Heart left ventricle (tissue), 16 donors: Measurements from ENCODE around the gene HPN. TPM values are rescaled to one million over a fixed set of nuclear protein-coding genes. Genes with fewer than 3 reads are reported as not detected.
"Not testable (repeated sequence)": the region's sequence is repeated elsewhere in the genome, so short reads cannot be mapped to it uniquely, and the experiment has no call there.

Source experiments
- ATAC-seq, 4 donors: fragments of 200-7000 bp; cut with Tn5 transposase; one replicate each; pipeline ENCODE4 v1.9.1; 2020 to 2022; ENCODE audit warnings: moderate library complexity in 4 of 4, mild to moderate bottlenecking in 3 of 4, moderate number of reproducible peaks in 1 of 4
- DNase-seq, 5 donors: peaks; one replicate each; pipeline ENCODE4 v3.0.0-alpha.2; 2020
- H3K27ac ChIP-seq, 12 donors: fragments of 200-600 bp; sonication (generic) in 4 of 12; one replicate each; pipeline versions ENCODE4 v1.5.0 to v1.8.0; 2016 to 2022; ENCODE audit warnings: mild to moderate bottlenecking in 2 of 12
- H3K27me3 ChIP-seq, 9 donors: fragments of 200-600 bp; sonication (generic) in 2 of 9; one replicate each; pipeline versions ENCODE4 v1.5.1 to v1.8.0; 2016 to 2022; ENCODE audit warnings: mild to moderate bottlenecking in 3 of 9
- H3K36me3 ChIP-seq, 9 donors: fragments of 200-600 bp; sonication (generic) in 2 of 9; one replicate each; pipeline versions ENCODE4 v1.5.0 to v1.8.0; 2018 to 2022; ENCODE audit warnings: mild to moderate bottlenecking in 2 of 9
- H3K4me1 ChIP-seq, 12 donors: fragments of 200-600 bp; sonication (generic) in 4 of 12; one replicate each; pipeline versions ENCODE4 v1.5.0 to v1.8.0; 2016 to 2022; ENCODE audit warnings: mild to moderate bottlenecking in 3 of 12
- H3K4me3 ChIP-seq, 12 donors: fragments of 200-600 bp; sonication (generic) in 4 of 12; one replicate each; pipeline versions ENCODE4 v1.5.0 to v1.8.0; 2017 to 2022; ENCODE audit warnings: mild to moderate bottlenecking in 9 of 12, moderate library complexity in 4 of 12
- H3K9me3 ChIP-seq, 12 donors: fragments of 200-600 bp; sonication (generic) in 4 of 12; one replicate each; pipeline versions ENCODE4 v1.5.0 to v1.8.0; 2016 to 2022; ENCODE audit warnings: mild to moderate bottlenecking in 1 of 12
- POLR2A ChIP-seq, 2 donors: fragments of 450-650 bp; IDR thresholded peaks; one replicate each; pipeline ENCODE4 v1.6.1; 2017; ENCODE audit warnings: antibody characterized with exemption in 2 of 2, mild to moderate bottlenecking in 2 of 2, moderate library complexity in 2 of 2
- WGBS, 4 donors: extraction: QIAGEN DNeasy Blood & Tissue Kit in 2 of 4; methylation state at CpG; one replicate each; pipeline versions ENCODE4 v1.1.5 to v1.1.7; 2013 to 2018; 5-methylcytosine and 5-hydroxymethylcytosine counted together
- intact Hi-C, 10 donors: fragments of 100-400 bp; cut with DNase I; formaldehyde crosslinking; loops; one replicate each; pipeline versions ENCODE4 v1.11.1 to v1.14.2; 2022
- polyA plus RNA-seq, 2 donors: library from polyadenylated mRNA; stranded (reverse); fragments of 200-250 nt; gene quantifications; one replicate each; pipeline ENCODE4 v1.2.3, GENCODE V29; 2013
- total RNA-seq, 9 donors: library from RNA; depleted of rRNA in 2 of 9; stranded (reverse); fragments of >200 nt in 2 of 9; fragmentation: NEBNext Ultra II Directional in 3 of 9; extraction: Animal tissue kit (Norgen Biotek cat#: 25700) in 3 of 9; gene quantifications; one replicate each; pipeline versions ENCODE4 v1.1.0 to v1.2.4, GENCODE V29; 2016 to 2023
- TF ChIP-seq, protein P1 (sequence below), 12 donors: fragments of 200-600 bp; sonication (generic) in 4 of 12; IDR thresholded peaks; one replicate each; pipeline versions ENCODE4 v1.5.0 to v1.8.0; 2018 to 2022; ENCODE audit warnings: antibody characterized with exemption in 12 of 12, mild to moderate bottlenecking in 5 of 12
- donor health status: ischemic (EF 13 %, LVEDD 7.1; RV severe dilation, severe dysfunction).
- donor health status: healthy with polysubstance abuse.
- donor health status: DM: no; HTN: yes; CAD: no.
- donor health status: DM: no; HTN: no; CAD: no.
- donor health status: ischemic (EF 25% LVEDD 6.9; RV normal size, moderate dysfunction).
- donor health status: ischemic (EF 25% LVEDD 5.7; RV mildly dilated, moderate dysfunction).
- donor health status: healthy.
- donor health status: DM: yes; HTN: yes; CAD: no.
- donor health status: ischemic (EF 35%, LVEDD 5.7; RV mildly dilated, moderate dysfunction).
- donor health status: nonischemic (EF 11% LVEDD 7.7; RV severe dilation, severe dysfunction).
- donor health status: DM: yes; HTN: yes; CAD: no.
- donor health status: PGD.
- donor health status: ischemic (EF 29% LVEDD 5.4; RV normal size, mild dysfunction).
- donor health status: nonischemic (EF 23%, LVEDD 6.1; RV moderate dilation, normal function).

The HPN gene
- total and polyA plus RNA-seq, 11 donors, result 0.80 to 13.4 (median 3.2) TPM

- no peak for DNase-seq
- TF ChIP-seq, protein P1, sequence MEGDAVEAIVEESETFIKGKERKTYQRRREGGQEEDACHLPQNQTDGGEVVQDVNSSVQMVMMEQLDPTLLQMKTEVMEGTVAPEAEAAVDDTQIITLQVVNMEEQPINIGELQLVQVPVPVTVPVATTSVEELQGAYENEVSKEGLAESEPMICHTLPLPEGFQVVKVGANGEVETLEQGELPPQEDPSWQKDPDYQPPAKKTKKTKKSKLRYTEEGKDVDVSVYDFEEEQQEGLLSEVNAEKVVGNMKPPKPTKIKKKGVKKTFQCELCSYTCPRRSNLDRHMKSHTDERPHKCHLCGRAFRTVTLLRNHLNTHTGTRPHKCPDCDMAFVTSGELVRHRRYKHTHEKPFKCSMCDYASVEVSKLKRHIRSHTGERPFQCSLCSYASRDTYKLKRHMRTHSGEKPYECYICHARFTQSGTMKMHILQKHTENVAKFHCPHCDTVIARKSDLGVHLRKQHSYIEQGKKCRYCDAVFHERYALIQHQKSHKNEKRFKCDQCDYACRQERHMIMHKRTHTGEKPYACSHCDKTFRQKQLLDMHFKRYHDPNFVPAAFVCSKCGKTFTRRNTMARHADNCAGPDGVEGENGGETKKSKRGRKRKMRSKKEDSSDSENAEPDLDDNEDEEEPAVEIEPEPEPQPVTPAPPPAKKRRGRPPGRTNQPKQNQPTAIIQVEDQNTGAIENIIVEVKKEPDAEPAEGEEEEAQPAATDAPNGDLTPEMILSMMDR (IDR thresholded peaks at IDR 0.05), result no peak
- TF ChIP-seq POLR2A (IDR thresholded peaks at IDR 0.05), result no peak
- Histone ChIP-seq H3K27me3 (no peaks in the 10 kb centered on the region), H3K9me3 (no peaks in the 10 kb centered on the region), H3K4me1 (peaks cover 0 to 63% (median 39%) of the 10 kb centered on the region in 12 donors), H3K4me3 (peak overlapping the region in 1 of 12 donors; percentile 14), H3K36me3 (no peaks in the 10 kb centered on the region), H3K27ac (peak overlapping the region; percentile 48 to 100 (median 84))
- WGBS, 4 donors, result 90 to 94% (median 93%) methylated on average over 8 of the region's 8 CpGs
- intact Hi-C loops, result no loop called here
- ATAC-seq, result no peak
Measured at GRCh38 chr19:34995551-34995950, 46.0 kb upstream of the HPN start.

DNA sequence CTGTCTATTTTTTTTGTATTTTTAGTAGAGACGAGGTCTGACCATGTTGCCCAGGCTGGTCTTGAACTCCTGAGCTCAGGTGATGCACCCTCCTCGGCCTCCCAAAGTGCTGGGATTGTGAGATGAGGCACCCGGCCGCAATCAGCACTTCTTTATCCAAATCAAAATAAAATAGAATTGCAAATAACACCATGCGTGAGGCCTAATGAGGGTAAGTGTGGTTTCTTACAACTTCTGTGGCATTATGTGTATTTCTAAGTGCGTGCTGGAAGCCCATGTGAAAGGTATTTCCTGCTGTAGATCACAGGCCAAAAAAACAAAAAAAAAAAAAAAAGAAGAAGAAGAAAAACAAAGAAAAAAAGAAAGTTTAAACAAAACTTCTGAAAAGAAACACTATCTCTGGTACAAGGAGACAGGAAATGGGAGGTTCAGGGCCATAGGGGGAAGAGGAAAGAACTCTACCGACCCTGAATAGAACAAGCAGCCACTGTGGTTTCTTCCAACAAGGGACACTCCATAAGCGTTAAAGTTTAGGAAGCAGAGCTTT lies 44.4 kb upstream of the HPN start:
- intact Hi-C loops, result no loop called here
- no peak for DNase-seq
- Histone ChIP-seq H3K4me3 (no peak overlapping the region), H3K9me3 (no peaks in the 10 kb centered on the region), H3K36me3 (peaks cover 0 to 4% (median 0%) of the 10 kb centered on the region in 9 donors), H3K27me3 (no peaks in the 10 kb centered on the region), H3K4me1 (peaks cover 0 to 74% (median 50%) of the 10 kb centered on the region in 12 donors), H3K27ac (peak overlapping the region in 11 of 12 donors; percentile 26 to 100 (median 58))
- 55 to 65% (median 60%) methylated on average over 8 of the region's 8 CpGs for WGBS, 4 donors
- no peak for ATAC-seq
- no peak for TF ChIP-seq POLR2A (IDR thresholded peaks at IDR 0.05)
- TF ChIP-seq, protein P1 (IDR thresholded peaks at IDR 0.05), result no peak

- ATAC-seq, DNase-seq, intact Hi-C loops, H3K9me3 ChIP-seq, H3K27me3 ChIP-seq, H3K36me3 ChIP-seq, H3K4me3 ChIP-seq: not testable (repeated sequence)
- WGBS, 4 donors, result 93 to 95% (median 94%) methylated on average over 7 of the region's 7 CpGs
- Histone ChIP-seq H3K27ac (peak overlapping the region in 8 of 12 donors; percentile 57 to 100 (median 96)), H3K4me1 (peaks cover 0 to 85% (median 57%) of the 10 kb centered on the region in 12 donors)
Measured at GRCh38 chr19:34998224-34998623, 43.3 kb upstream of the HPN start.

DNA sequence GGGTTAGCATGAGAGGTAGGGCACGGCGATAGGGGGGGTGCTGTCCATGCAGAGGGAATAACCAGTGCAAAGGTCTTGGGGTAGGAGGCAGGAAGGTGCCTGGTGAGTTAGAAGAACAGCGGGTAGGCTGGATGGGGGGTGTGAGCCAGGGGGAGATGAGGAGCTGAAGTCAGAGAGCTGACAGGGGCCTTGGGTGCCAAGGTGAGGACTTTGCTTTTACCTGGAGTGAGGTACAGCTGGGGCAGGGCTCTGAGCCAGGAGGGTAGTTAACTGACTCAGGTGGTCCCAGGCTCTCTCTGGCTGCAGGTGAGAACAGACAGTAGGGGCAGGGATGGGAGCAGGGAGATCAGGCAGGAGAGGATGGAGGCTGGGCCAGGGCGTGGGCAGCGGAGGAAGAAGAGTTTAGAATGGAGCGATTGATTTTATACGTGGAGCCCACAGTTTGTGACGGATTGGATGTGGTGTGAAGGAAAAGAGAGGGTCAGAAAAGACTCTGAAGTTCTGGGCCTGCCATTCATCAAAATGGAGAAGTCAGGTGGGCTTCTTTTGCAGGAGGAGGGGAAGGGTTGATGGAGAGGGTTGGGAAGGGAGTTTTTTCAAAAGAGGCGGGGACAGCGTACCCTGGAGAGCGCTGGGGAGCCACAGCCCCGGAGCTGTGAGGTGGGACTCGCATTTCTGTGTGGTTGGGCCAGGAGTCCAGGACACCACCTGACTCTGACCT lies 42.6 kb upstream of the HPN start:
- WGBS, 4 donors, result 51 to 63% (median 53%) methylated on average over 13 of the region's 13 CpGs
- peak in 1 of 4 donors; percentile 18 for ATAC-seq
- intact Hi-C loops, result no loop called here
- no peaks in the 10 kb centered on the region for H3K27me3 ChIP-seq
- TF ChIP-seq, protein P1 (IDR thresholded peaks at IDR 0.05), result no peak
- no peak for TF ChIP-seq POLR2A (IDR thresholded peaks at IDR 0.05)
- peak overlapping the region; percentile 93 to 100 (median 98) for H3K27ac ChIP-seq
- DNase-seq, result peak in 1 of 5 donors; percentile 72
- H3K9me3 ChIP-seq, result no peaks in the 10 kb centered on the region
- peaks cover 0 to 88% (median 58%) of the 10 kb centered on the region in 12 donors for H3K4me1 ChIP-seq
- peak overlapping the region; percentile 76 to 99 (median 91) for H3K4me3 ChIP-seq
- peaks cover 0 to 7% (median 2%) of the 10 kb centered on the region in 9 donors for H3K36me3 ChIP-seq
